Measurements from ENCODE around the gene TMEM97.

DNA sequence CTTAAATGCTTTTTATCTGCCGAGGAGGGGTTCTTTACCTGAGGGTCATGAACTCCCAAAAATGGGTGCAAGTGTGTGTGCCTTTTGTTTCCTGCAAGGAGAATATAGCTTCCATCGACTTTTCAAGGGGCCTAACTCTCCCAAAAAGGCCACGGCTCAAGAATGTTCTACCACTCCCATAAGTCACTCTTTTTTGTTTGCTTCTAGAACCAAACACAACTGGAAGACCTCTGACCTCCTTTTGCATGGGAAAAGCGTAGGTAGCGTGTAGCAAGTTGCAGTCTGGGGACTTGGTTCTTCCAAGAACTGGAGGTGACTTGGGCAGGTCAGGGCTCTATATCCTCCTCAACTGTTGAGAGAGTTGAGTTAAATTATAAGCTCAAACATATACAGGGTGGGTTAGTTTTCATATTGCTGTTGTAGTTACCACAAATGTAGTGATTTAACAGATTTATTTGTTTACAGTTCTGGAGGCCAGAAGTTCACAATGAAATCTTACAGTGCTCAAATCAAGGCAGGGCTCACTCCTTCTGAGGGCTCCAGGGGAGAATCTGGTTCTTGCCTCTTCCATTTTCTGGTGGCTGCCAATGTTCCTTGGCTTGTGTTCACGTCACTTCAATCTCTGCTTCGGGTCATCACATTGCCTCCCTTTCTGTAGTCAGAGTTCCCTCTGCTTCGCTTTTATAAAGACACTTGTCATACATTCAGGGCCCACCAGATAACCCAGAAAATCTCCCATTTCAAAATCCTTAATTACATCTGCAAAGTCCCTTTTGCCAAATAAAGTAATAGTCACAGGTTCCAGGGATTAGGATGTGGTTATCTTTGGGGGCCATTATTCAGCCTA lies 1.4 kb downstream of the TMEM97 start:
- TF ChIP-seq SRF (IDR thresholded peaks at IDR 0.05; ENCODE audit: low read depth) (no peak), EZH2 (IDR thresholded peaks at IDR 0.05) (no peak), CTCF (IDR thresholded peaks at IDR 0.05 in 2 of 3, conservative IDR thresholded peaks at IDR 0.05 in 1 of 3; ENCODE audit: borderline replicate concordance in 1 of 3, insufficient read depth in 1 of 3, low read depth in 2 of 3, low read length in 2 of 3) (no peak)
